ENCODE results near the gene KATNAL1.

Gene KATNAL1

GRCh38 chr13:30222254-30222653 lies 85.1 kb downstream of the KATNAL1 start:
- Histone ChIP-seq H3K27me3 (replicated peaks; ENCODE audit: insufficient read depth, low read length) (no peaks in the 10 kb centered on the region), H3K4me2 (ENCODE audit: low read depth, low read length) (no peak overlapping the region), H3K79me2 (ENCODE audit: low read length) (no peaks in the 10 kb centered on the region), H4K20me1 (ENCODE audit: insufficient read depth, low read length) (no peaks in the 10 kb centered on the region), H3K9ac (ENCODE audit: low read length) (no peak overlapping the region), H2AFZ (ENCODE audit: low read length) (no peak overlapping the region), H3K4me1 (ENCODE audit: low read length) (no peaks in the 10 kb centered on the region), H3K9me2 (replicated peaks; ENCODE audit: insufficient read depth, low read length) (no peaks in the 10 kb centered on the region), H3F3A (ENCODE audit: insufficient read depth, low read length) (no peaks in the 10 kb centered on the region), H3K27ac (ENCODE audit: low read length) (no peak overlapping the region), H3K36me3 (replicated peaks; ENCODE audit: insufficient read depth, low read length) (no peaks in the 10 kb centered on the region), H3K9me3 (replicated peaks; ENCODE audit: insufficient read depth, low read length) (no peaks in the 10 kb centered on the region), H3K4me3 (ENCODE audit: low read length) (no peak overlapping the region)
- DNase-seq = no peak
- no peak for TF ChIP-seq CTCF (IDR thresholded peaks at IDR 0.05; ENCODE audit: low read length)
- TF ChIP-seq EZH2 (optimal IDR thresholded peaks at IDR 0.05; ENCODE audit: low read depth, low read length) = no peak
- no peak for TF ChIP-seq EZH2phosphoT487 (IDR thresholded peaks at IDR 0.05; ENCODE audit: low read length)

GRCh38 chr13:30216111-30216510 lies 91.2 kb downstream of the KATNAL1 start:
- Histone ChIP-seq H3K9me3 (replicated peaks; ENCODE audit: insufficient read depth, low read length) (no peaks in the 10 kb centered on the region), H3K27me3 (replicated peaks; ENCODE audit: insufficient read depth, low read length) (no peaks in the 10 kb centered on the region), H3K79me2 (ENCODE audit: low read length) (no peaks in the 10 kb centered on the region), H3F3A (ENCODE audit: insufficient read depth, low read length) (no peaks in the 10 kb centered on the region), H3K4me1 (ENCODE audit: low read length) (no peaks in the 10 kb centered on the region), H3K9me2 (replicated peaks; ENCODE audit: insufficient read depth, low read length) (no peaks in the 10 kb centered on the region), H3K27ac (ENCODE audit: low read length) (no peak overlapping the region), H3K4me2 (ENCODE audit: low read depth, low read length) (no peak overlapping the region), H3K9ac (ENCODE audit: low read length) (no peak overlapping the region), H2AFZ (ENCODE audit: low read length) (no peak overlapping the region), H3K36me3 (replicated peaks; ENCODE audit: insufficient read depth, low read length) (no peaks in the 10 kb centered on the region), H3K4me3 (ENCODE audit: low read length) (no peak overlapping the region), H4K20me1 (ENCODE audit: insufficient read depth, low read length) (no peaks in the 10 kb centered on the region)
- DNase-seq = no peak
- TF ChIP-seq EZH2 (optimal IDR thresholded peaks at IDR 0.05; ENCODE audit: low read depth, low read length) (no peak), CTCF (IDR thresholded peaks at IDR 0.05; ENCODE audit: low read length) (no peak), EZH2phosphoT487 (IDR thresholded peaks at IDR 0.05; ENCODE audit: low read length) (no peak)

GRCh38 chr13:30212256-30212655 lies 95.1 kb downstream of the KATNAL1 start:
- Histone ChIP-seq H3K36me3 (replicated peaks; ENCODE audit: insufficient read depth, low read length) (no peaks in the 10 kb centered on the region), H3K27me3 (replicated peaks; ENCODE audit: insufficient read depth, low read length) (no peaks in the 10 kb centered on the region), H3F3A (ENCODE audit: insufficient read depth, low read length) (no peaks in the 10 kb centered on the region), H3K9me2 (replicated peaks; ENCODE audit: insufficient read depth, low read length) (no peaks in the 10 kb centered on the region), H3K4me2 (ENCODE audit: low read depth, low read length) (no peak overlapping the region), H3K4me3 (ENCODE audit: low read length) (no peak overlapping the region), H4K20me1 (ENCODE audit: insufficient read depth, low read length) (no peaks in the 10 kb centered on the region), H3K79me2 (ENCODE audit: low read length) (no peaks in the 10 kb centered on the region), H2AFZ (ENCODE audit: low read length) (no peak overlapping the region), H3K27ac (ENCODE audit: low read length) (no peak overlapping the region), H3K9me3 (replicated peaks; ENCODE audit: insufficient read depth, low read length) (no peaks in the 10 kb centered on the region), H3K4me1 (ENCODE audit: low read length) (no peaks in the 10 kb centered on the region), H3K9ac (ENCODE audit: low read length) (no peak overlapping the region)
- no peak for TF ChIP-seq EZH2 (optimal IDR thresholded peaks at IDR 0.05; ENCODE audit: low read depth, low read length)
- DNase-seq = no peak

GRCh38 chr13:30211745-30212144 lies 95.6 kb downstream of the KATNAL1 start:
- Histone ChIP-seq H3K36me3 (replicated peaks; ENCODE audit: insufficient read depth, low read length) (no peaks in the 10 kb centered on the region), H2AFZ (ENCODE audit: low read length) (no peak overlapping the region), H3K4me3 (ENCODE audit: low read length) (no peak overlapping the region), H3K79me2 (ENCODE audit: low read length) (no peaks in the 10 kb centered on the region), H3K9ac (ENCODE audit: low read length) (no peak overlapping the region), H3K27ac (ENCODE audit: low read length) (no peak overlapping the region), H3K27me3 (replicated peaks; ENCODE audit: insufficient read depth, low read length) (no peaks in the 10 kb centered on the region), H4K20me1 (ENCODE audit: insufficient read depth, low read length) (no peaks in the 10 kb centered on the region), H3K9me3 (replicated peaks; ENCODE audit: insufficient read depth, low read length) (no peaks in the 10 kb centered on the region), H3F3A (ENCODE audit: insufficient read depth, low read length) (no peaks in the 10 kb centered on the region), H3K9me2 (replicated peaks; ENCODE audit: insufficient read depth, low read length) (no peaks in the 10 kb centered on the region), H3K4me1 (ENCODE audit: low read length) (no peaks in the 10 kb centered on the region), H3K4me2 (ENCODE audit: low read depth, low read length) (no peak overlapping the region)
- no peak for DNase-seq
- TF ChIP-seq CTCF (IDR thresholded peaks at IDR 0.05; ENCODE audit: low read length) = no peak
- TF ChIP-seq EZH2phosphoT487 (IDR thresholded peaks at IDR 0.05; ENCODE audit: low read length) = no peak
- TF ChIP-seq EZH2 (optimal IDR thresholded peaks at IDR 0.05; ENCODE audit: low read depth, low read length) = no peak
